ENCODE data around the gene PLAU.

DNA sequence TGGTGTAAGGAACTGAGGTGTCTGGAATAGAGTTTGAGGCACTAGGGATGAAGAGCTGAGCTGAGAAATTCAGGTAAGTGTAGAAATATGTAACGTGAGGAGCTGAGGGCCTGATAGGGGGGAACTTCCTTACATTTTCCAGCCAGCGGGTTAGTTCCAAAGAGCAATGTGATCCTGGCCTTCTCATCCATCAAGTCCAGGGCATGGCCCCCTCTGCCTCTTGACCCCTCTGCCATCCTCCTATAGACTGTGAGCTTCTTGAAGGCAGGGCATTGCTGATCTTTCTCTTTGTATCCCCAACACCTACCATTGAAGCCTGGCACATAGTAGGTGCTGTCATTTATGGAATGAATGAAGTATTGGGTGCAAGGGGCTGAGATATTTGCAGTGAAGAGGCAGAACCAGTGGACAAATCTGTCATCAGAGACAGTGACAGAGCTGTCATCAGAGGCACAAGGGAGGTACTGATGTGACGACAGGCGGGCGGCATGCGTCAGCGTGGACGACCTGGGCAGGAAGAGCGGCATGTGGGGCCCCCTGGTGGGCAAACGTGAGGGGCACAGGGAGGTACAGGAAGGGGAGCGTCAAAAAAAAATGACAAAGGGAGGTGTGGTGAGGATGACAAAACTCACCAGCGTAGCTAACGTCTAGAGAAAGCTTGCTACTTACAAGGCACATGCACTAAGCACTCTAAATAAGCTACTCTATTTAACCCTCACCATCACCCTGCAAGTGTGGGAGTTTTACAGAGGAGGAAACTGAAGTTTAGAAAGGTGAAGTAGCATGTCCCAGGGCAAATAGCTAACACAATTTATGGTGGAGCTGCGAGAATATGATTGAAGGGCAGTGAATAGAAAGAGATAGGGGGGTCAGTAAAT lies 31.4 kb upstream of the PLAU start:
- TF ChIP-seq, protein P1, sequence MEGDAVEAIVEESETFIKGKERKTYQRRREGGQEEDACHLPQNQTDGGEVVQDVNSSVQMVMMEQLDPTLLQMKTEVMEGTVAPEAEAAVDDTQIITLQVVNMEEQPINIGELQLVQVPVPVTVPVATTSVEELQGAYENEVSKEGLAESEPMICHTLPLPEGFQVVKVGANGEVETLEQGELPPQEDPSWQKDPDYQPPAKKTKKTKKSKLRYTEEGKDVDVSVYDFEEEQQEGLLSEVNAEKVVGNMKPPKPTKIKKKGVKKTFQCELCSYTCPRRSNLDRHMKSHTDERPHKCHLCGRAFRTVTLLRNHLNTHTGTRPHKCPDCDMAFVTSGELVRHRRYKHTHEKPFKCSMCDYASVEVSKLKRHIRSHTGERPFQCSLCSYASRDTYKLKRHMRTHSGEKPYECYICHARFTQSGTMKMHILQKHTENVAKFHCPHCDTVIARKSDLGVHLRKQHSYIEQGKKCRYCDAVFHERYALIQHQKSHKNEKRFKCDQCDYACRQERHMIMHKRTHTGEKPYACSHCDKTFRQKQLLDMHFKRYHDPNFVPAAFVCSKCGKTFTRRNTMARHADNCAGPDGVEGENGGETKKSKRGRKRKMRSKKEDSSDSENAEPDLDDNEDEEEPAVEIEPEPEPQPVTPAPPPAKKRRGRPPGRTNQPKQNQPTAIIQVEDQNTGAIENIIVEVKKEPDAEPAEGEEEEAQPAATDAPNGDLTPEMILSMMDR (IDR thresholded peaks at IDR 0.05): peak; percentile 95 to 98 (median 96)
- TF ChIP-seq POLR2A (IDR thresholded peaks at IDR 0.05) (no peak), POLR2AphosphoS5 (IDR thresholded peaks at IDR 0.05) (peak in 1 of 2 donors; percentile 65)

Measured in upper lobe of left lung (tissue), 4 donors.